HFFc6 (cell line): ENCODE results near the gene RBMS1. TPM values are rescaled to one million over a fixed set of nuclear protein-coding genes. Genes with fewer than 3 reads are reported as not detected.
"Not testable (repeated sequence)": the region's sequence is repeated elsewhere in the genome, so short reads cannot be mapped to it uniquely, and the experiment has no call there.

Source experiments
- DNase-seq: peaks from one replicate; pipeline ENCODE4 v3.0.0-alpha.2; 2018
- H3K27ac Mint-ChIP-seq: 2 replicates; pipeline ENCODE4 v1.8.0; 2020; ENCODE audit warnings: mild to moderate bottlenecking, mixed read lengths
- H3K27me3 Mint-ChIP-seq: 2 replicates; pipeline ENCODE4 v1.8.0; 2021; ENCODE audit warnings: mild to moderate bottlenecking, moderate library complexity, mixed read lengths; ENCODE audit not compliant: insufficient read depth
- H3K36me3 Mint-ChIP-seq: 2 replicates; pipeline ENCODE4 v1.8.0; 2021; ENCODE audit warnings: low read depth, mixed read lengths
- H3K4me1 Mint-ChIP-seq: 2 replicates; pipeline ENCODE4 v1.8.0; 2020; ENCODE audit warnings: low read depth, mixed read lengths
- H3K4me3 Mint-ChIP-seq: 2 replicates; pipeline ENCODE4 v1.8.0; 2020; ENCODE audit warnings: mild to moderate bottlenecking, moderate library complexity, mixed read lengths
- H3K9me3 Mint-ChIP-seq: 2 replicates; pipeline ENCODE4 v1.8.0; 2020; ENCODE audit warnings: mild to moderate bottlenecking, mixed read lengths
- total RNA-seq, 6 experiments: library from RNA; stranded (reverse); fragmentation: NEBNext Ultra II Directional; extraction: Animal tissue kit (Norgen Biotek cat#: 25700); gene quantifications; 2 replicates in 1 of 6; 3 replicates in 5 of 6; pipeline ENCODE4 v1.2.3, GENCODE V29; 2021
- TF ChIP-seq, protein P1 (sequence below): fragments of 200-600 bp; sonication (generic); IDR thresholded peaks from 2 replicates; pipeline ENCODE4 v1.5.0; 2021; ENCODE audit warnings: antibody characterized with exemption, mild to moderate bottlenecking

RBMS1 gene
- total RNA-seq, 6 experiments from 2014 or later = 88.7 to 111 (median 96.1) TPM

DNA sequence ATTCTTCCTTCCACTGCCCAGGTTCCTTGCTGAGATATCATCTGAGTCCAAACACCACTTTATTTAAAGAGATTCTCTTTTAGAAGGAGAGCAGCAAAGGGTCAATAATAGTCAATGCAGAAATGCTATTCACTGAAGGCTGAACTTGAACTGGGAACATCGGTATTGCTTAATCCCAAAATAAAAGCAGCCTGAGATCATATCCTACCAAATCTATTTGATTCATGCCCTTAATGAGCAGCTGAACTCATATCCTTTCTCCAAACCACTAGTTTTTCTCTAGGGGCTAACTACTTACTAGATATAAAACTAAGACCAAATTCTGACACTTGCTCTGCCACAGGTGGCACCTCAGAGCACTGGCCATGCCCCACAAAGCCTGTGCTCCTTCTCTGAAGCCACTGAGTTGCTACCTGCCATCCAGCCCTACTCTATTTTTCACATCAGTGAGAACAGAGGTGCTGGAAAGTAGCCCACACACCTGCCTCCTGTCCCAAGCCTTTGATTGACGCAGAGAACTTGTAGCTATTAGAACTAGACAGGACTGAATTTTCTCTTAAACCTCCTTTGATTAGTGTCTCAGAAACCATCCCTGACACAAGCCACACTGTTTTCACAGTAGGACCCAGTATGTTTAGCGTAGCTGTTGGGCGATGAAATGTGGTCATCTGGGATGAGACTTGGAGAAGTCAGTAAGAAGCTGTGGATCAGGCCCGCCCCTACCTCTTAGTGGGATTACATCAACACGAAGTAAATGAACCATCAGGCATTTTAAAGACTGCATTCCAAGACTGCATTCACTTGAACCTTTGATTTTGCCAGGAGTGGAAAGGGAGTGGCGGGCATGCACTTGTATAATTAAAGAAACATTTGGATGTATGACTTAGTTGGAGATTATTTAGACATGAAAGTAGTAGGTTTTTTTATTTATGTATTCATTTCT is 124.3 kb downstream of the RBMS1 start:
- peak overlapping the region; percentile 53 for H3K4me3 Mint-ChIP-seq
- H3K4me1 Mint-ChIP-seq = peaks cover 99% of the 10 kb centered on the region
- DNase-seq = no peak
- H3K27me3 Mint-ChIP-seq = no peaks in the 10 kb centered on the region; the same call in 1 of the 2 replicates
- H3K36me3 Mint-ChIP-seq = peaks cover 39% of the 10 kb centered on the region
- H3K27ac Mint-ChIP-seq = peak overlapping the region; percentile 87
- TF ChIP-seq, protein P1, sequence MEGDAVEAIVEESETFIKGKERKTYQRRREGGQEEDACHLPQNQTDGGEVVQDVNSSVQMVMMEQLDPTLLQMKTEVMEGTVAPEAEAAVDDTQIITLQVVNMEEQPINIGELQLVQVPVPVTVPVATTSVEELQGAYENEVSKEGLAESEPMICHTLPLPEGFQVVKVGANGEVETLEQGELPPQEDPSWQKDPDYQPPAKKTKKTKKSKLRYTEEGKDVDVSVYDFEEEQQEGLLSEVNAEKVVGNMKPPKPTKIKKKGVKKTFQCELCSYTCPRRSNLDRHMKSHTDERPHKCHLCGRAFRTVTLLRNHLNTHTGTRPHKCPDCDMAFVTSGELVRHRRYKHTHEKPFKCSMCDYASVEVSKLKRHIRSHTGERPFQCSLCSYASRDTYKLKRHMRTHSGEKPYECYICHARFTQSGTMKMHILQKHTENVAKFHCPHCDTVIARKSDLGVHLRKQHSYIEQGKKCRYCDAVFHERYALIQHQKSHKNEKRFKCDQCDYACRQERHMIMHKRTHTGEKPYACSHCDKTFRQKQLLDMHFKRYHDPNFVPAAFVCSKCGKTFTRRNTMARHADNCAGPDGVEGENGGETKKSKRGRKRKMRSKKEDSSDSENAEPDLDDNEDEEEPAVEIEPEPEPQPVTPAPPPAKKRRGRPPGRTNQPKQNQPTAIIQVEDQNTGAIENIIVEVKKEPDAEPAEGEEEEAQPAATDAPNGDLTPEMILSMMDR = no peak
- H3K9me3 Mint-ChIP-seq = no peaks in the 10 kb centered on the region

DNA sequence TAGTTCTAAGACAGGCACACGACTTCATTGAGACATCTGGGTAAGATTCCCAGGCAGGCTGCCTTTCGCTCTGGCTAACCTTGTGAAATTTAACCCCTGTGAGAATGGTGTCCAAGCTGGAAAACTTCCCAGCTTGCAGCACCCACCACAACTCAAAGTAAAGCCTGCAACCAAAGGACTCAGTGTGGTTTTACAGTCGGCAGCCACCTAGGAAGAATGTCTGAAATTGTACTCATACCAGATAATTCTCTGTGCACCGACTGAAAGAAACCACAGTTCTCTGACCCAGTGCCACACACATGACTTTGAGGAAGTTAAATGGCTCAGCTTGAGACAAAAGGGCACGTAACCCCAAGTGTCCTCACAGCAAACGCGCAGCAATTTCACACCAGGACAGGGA is 125.7 kb downstream of the RBMS1 start:
- TF ChIP-seq, protein P1 = no peak
- peak overlapping the region; percentile 62 for H3K4me3 Mint-ChIP-seq
- no peaks in the 10 kb centered on the region; the same call in 1 of the 2 replicates for H3K27me3 Mint-ChIP-seq
- no peaks in the 10 kb centered on the region for H3K9me3 Mint-ChIP-seq
- peak overlapping the region; percentile 87 for H3K27ac Mint-ChIP-seq
- H3K36me3 Mint-ChIP-seq = peaks cover 42% of the 10 kb centered on the region
- peak; percentile 92 for DNase-seq
- peaks cover 99% of the 10 kb centered on the region for H3K4me1 Mint-ChIP-seq

DNA sequence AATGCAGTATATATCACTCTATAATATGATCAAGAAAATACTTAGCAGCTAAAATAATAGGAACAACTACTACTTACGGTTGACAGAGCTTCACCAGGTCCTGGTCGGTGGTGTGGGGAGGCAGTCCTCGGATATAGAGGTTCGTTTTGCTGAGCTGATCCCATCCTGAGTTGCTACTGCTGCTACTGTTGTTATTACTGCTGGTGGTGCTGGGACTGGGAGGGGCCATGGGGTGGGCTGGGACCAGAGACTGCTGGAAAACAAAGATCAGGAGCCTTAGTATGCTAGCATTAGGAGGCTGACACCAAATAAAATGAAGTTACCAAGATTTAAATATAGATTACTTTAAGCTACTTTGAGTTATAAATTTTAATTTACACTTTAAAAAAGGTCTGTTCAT is 126.5 kb downstream of the RBMS1 start:
- not testable (repeated sequence) for H3K27me3 Mint-ChIP-seq, H3K4me3 Mint-ChIP-seq, DNase-seq, H3K9me3 Mint-ChIP-seq
- Mint-ChIP-seq H3K4me1 (peaks cover 97% of the 10 kb centered on the region), H3K27ac (peak overlapping the region; percentile 68), H3K36me3 (peaks cover 45% of the 10 kb centered on the region)

DNA sequence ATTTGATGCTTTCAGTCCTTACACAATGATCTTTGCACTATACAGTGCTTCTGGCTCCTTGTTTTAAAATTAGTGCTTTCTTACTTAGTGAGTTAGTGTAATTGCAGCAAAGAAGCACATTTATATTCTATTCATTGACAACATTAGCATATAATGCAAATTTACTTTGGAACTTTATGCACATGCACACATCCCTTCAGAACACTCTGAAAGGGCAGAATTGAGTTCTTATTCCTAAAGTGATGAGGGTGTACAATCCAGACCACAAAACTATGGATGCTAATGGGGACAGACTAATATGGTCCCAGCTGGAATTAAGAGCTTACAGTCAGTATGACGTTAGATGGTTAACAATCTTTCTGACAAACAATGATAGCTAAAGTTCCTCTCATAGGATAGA is 127.1 kb downstream of the RBMS1 start:
- TF ChIP-seq, protein P1 = no peak
- Mint-ChIP-seq H3K4me1 (peaks cover 94% of the 10 kb centered on the region), H3K4me3 (no peak overlapping the region), H3K36me3 (peaks cover 47% of the 10 kb centered on the region), H3K27me3 (no peaks in the 10 kb centered on the region; the same call in 1 of the 2 replicates), H3K9me3 (no peaks in the 10 kb centered on the region), H3K27ac (peak overlapping the region; percentile 68; the same call in 1 of the 2 replicates)
- DNase-seq = no peak

DNA sequence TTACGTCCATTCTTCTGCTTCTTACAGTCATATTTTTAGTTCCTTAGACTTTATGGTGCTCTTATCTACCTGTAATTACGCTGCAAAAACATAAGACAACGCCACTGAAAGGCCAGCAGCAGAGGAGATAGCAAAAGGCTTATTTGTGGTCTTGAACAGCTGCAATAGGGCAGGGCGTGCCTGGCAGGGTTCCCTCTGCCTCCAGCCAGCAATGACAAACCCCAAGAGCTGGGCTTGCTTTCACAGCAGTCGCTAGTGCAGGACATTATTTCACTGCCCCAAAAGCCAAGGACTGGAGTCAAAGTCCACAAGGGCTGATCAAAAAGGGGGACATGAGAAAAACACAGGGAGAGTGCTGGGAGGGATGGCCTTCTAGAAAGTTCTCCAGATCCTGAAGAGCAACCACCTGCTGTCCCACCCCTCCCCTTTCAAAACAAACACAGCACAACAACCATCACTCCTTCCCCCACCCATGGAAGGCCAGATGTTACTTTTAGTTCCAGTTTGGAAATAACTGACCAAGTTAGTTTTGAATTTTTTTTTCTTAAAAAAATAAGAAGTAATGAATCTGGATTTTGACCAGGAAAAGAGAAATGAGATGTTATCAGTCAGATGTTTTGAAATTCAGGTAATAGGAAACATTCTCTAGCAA is 127.8 kb downstream of the RBMS1 start:
- Mint-ChIP-seq H3K27ac (peak overlapping the region; percentile 53; the same call in 1 of the 2 replicates), H3K9me3 (no peaks in the 10 kb centered on the region), H3K27me3 (no peaks in the 10 kb centered on the region; the same call in 1 of the 2 replicates), H3K4me3 (peak overlapping the region; percentile 25; the same call in 1 of the 2 replicates), H3K4me1 (peaks cover 93% of the 10 kb centered on the region), H3K36me3 (peaks cover 47% of the 10 kb centered on the region)
- TF ChIP-seq, protein P1 = no peak
- no peak for DNase-seq
